CD4-positive, alpha-beta T cell (primary cell): ENCODE measurements around the gene MT1E. TPM values are rescaled to one million over a fixed set of nuclear protein-coding genes. Genes with fewer than 3 reads are reported as not detected.

Experiments used
- ATAC-seq: fragments of 200-7000 bp; cut with Tn5 transposase; one replicate; pipeline ENCODE4 v1.10.0; 2022; ENCODE audit warnings: mild to moderate bottlenecking; ENCODE audit not compliant: poor library complexity
- CTCF ChIA-PET: fragments of 350-600 bp; sonication (Branson Sonifier 250); formaldehyde crosslinking; loops from one replicate; lab custom pipeline; 2021; ENCODE audit warnings: antibody characterized with exemption, inconsistent platforms; lab: Charles Lee
- POLR2A ChIA-PET: fragments of 350-600 bp; sonication (Branson Sonifier 250); formaldehyde crosslinking; loops from one replicate; lab custom pipeline; 2021; ENCODE audit warnings: antibody characterized with exemption, inconsistent platforms; lab: Charles Lee
- DNase-seq, 14 experiments: peaks; one replicate each; pipeline ENCODE4 v3.0.0-alpha.2; 2013 to 2020; ENCODE audit warnings: mixed read lengths in 2 of 14
- H3K27ac ChIP-seq, 2 donors: one replicate each; pipeline versions ENCODE4 v1.5.1 to v1.7.0; 2013; ENCODE audit warnings: low read length in 2 of 2, low read depth in 1 of 2, mild to moderate bottlenecking in 1 of 2
- H3K27me3 ChIP-seq, 2 experiments: 1 replicate in 1 of 2; 2 replicates in 1 of 2; pipeline versions ENCODE4 v1.6.1 to v1.7.0; 2013; ENCODE audit warnings: low read length in 2 of 2, control low read depth in 1 of 2, mild to moderate bottlenecking in 1 of 2, moderate library complexity in 1 of 2; ENCODE audit not compliant: insufficient read depth in 2 of 2, control insufficient read depth in 1 of 2
- H3K36me3 ChIP-seq: one replicate; pipeline ENCODE4 v1.6.1; 2013; ENCODE audit warnings: low read length, control low read depth; ENCODE audit not compliant: insufficient read depth
- H3K4me1 ChIP-seq: one replicate; pipeline ENCODE4 v1.6.1; 2013; ENCODE audit warnings: low read length, control low read depth; ENCODE audit not compliant: insufficient read depth
- H3K4me3 ChIP-seq: one replicate; pipeline ENCODE4 v1.5.1; 2013; ENCODE audit warnings: mild to moderate bottlenecking, low read length, moderate library complexity
- H3K9me3 ChIP-seq, 2 experiments: 1 replicate in 1 of 2; 2 replicates in 1 of 2; pipeline versions ENCODE4 v1.6.1 to v1.7.0; 2013; ENCODE audit warnings: low read length in 2 of 2, mild to moderate bottlenecking in 2 of 2, control low read depth in 1 of 2, moderate library complexity in 1 of 2; ENCODE audit not compliant: control insufficient read depth in 1 of 2, insufficient read depth in 1 of 2
- H3K27ac Mint-ChIP-seq: one replicate; pipeline ENCODE4 v1.8.0; 2020; ENCODE audit warnings: mixed read lengths
- H3K27me3 Mint-ChIP-seq: one replicate; pipeline ENCODE4 v1.8.0; 2021; ENCODE audit warnings: mixed read lengths
- H3K36me3 Mint-ChIP-seq: one replicate; pipeline ENCODE4 v1.8.0; 2021; ENCODE audit warnings: low read depth, mixed read lengths
- H3K4me1 Mint-ChIP-seq: one replicate; pipeline ENCODE4 v1.8.0; 2021; ENCODE audit warnings: low read depth, mixed read lengths
- H3K4me3 Mint-ChIP-seq: one replicate; pipeline ENCODE4 v1.8.0; 2020; ENCODE audit warnings: mild to moderate bottlenecking, mixed read lengths
- H3K9me3 Mint-ChIP-seq: one replicate; pipeline ENCODE4 v1.8.0; 2020; ENCODE audit warnings: mixed read lengths
- CTCF ChIP-seq: fragments of 200-600 bp; IDR thresholded peaks from one replicate; pipeline ENCODE4 v1.8.0; 2022; ENCODE audit warnings: antibody characterized with exemption, mild to moderate bottlenecking
- intact Hi-C, 2 experiments: fragments of 100-400 bp; cut with DNase I in 1 of 2; cut with micrococcal nuclease in 1 of 2; formaldehyde crosslinking; loops; one replicate each; pipeline versions ENCODE4 v1.15.1 to v1.9.0; 2023 to 2025; cut with DNase I, micrococcal nuclease
- total RNA-seq, 174 experiments: library from RNA in 2 of 174; stranded (reverse) in 2 of 174; gene quantifications; one replicate each; pipeline ENCODE4 v1.2.3 and lab custom pipeline; 2021 to 2026

The MT1E gene
- total RNA-seq, 2 experiments from 2014 or later, result 2.5 to 2.9 TPM

DNA sequence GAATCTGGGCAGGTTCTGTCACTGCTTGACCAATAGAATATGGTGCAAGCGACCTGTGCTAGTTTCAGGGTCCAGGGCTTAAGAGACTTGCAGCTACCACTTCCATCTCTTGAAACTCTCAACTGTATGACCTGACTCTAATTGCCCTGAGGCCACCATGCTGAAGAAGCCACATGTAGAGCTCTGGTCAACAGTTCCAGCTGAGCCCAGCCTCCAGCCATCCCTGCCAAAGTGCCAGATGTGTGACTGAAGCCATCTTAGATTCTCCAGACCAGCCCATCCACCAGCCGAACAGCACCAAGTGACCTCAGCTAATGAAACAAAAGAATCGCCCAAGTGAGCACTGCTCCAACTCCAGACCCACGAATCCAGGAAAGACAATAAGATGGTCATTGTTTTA is 20.6 kb upstream of the MT1E start:
- POLR2A ChIA-PET, result interaction anchor here (1.4 to 1.9 kb wide), 2 partner anchors 77 to 97 kb away, joined by 4 to 9 read pairs; partner anchors contain the start of gene MT1X
- no peaks in the 10 kb centered on the region for H3K36me3 Mint-ChIP-seq
- Histone ChIP-seq H3K36me3 (no peaks in the 10 kb centered on the region), H3K4me1 (peaks cover 33% of the 10 kb centered on the region), H3K27me3 (peaks cover 0 to 7% of the 10 kb centered on the region in 2 experiments), H3K9me3 (no peaks in the 10 kb centered on the region), H3K4me3 (no peak overlapping the region), H3K27ac (no peak overlapping the region)
- no peak for ATAC-seq
- H3K4me1 Mint-ChIP-seq, result peaks cover 39% of the 10 kb centered on the region
- no peak for DNase-seq
- intact Hi-C loops, result no loop called here
- H3K9me3 Mint-ChIP-seq, result no peaks in the 10 kb centered on the region
- no peak overlapping the region for H3K4me3 Mint-ChIP-seq
- no peak for TF ChIP-seq CTCF
- no peak overlapping the region for H3K27ac Mint-ChIP-seq
- CTCF ChIA-PET, result interaction anchor here (3.1 kb wide), 1 partner anchor 97 kb away, joined by 13 read pairs; no protein-coding TSS in a partner anchor
- no peaks in the 10 kb centered on the region for H3K27me3 Mint-ChIP-seq

GRCh38 chr16:56605475-56605874 is 20.1 kb upstream of the MT1E start:
- Mint-ChIP-seq H3K4me1 (peaks cover 44% of the 10 kb centered on the region), H3K27ac (peak overlapping the region; percentile 96), H3K9me3 (no peaks in the 10 kb centered on the region), H3K4me3 (no peak overlapping the region), H3K36me3 (no peaks in the 10 kb centered on the region), H3K27me3 (no peaks in the 10 kb centered on the region)
- Histone ChIP-seq H3K4me3 (no peak overlapping the region), H3K27ac (no peak overlapping the region), H3K4me1 (peaks cover 38% of the 10 kb centered on the region), H3K9me3 (no peaks in the 10 kb centered on the region), H3K36me3 (no peaks in the 10 kb centered on the region), H3K27me3 (peaks cover 0 to 7% of the 10 kb centered on the region in 2 experiments)
- ChIA-PET POLR2A (interaction anchor here (1.4 kb wide), 1 partner anchor 77 kb away, joined by 4 read pairs; the partner anchor contains the start of gene MT1X), CTCF (interaction anchor here (3.1 kb wide), 1 partner anchor 96 kb away, joined by 13 read pairs; no protein-coding TSS in a partner anchor)
- DNase-seq (no peak), ATAC-seq (no peak)
- intact Hi-C loops, result no loop called here
- TF ChIP-seq CTCF, result no peak

DNA sequence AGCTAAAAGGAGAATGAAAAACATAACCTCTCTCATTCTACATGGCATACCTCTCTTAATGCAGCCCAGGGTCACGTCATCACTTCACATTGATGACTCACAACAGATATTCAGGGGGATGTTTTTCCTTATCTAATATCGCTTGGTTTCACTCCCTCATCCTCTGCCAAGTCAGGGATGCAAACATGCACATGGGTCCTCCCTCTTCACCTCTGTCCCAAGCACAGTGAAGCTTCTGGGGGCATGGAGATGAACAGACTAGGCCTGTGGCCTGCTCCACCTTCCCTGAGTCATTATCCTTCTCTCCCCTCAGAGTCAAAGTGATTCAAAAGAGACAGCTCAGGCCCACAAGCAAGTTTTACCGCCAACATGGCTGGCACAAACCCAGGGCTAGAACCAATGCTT is 19.5 kb upstream of the MT1E start:
- H3K4me3 Mint-ChIP-seq, result peak overlapping the region; percentile 30
- intact Hi-C loops, result no loop called here
- DNase-seq (no peak), ATAC-seq (no peak)
- ChIA-PET CTCF (interaction anchor here (3.1 kb wide), 1 partner anchor 96 kb away, joined by 13 read pairs; no protein-coding TSS in a partner anchor), POLR2A (interaction anchor here (1.3 to 1.4 kb wide), 2 partner anchors 18 to 76 kb away, joined by 3 to 4 read pairs; partner anchors contain the start of gene MT1X)
- Histone ChIP-seq H3K36me3 (no peaks in the 10 kb centered on the region), H3K4me3 (no peak overlapping the region), H3K9me3 (no peaks in the 10 kb centered on the region), H3K4me1 (peaks cover 44% of the 10 kb centered on the region), H3K27ac (no peak overlapping the region), H3K27me3 (peaks cover 0 to 6% of the 10 kb centered on the region in 2 experiments)
- no peaks in the 10 kb centered on the region for H3K36me3 Mint-ChIP-seq
- H3K9me3 Mint-ChIP-seq, result no peaks in the 10 kb centered on the region
- no peaks in the 10 kb centered on the region for H3K27me3 Mint-ChIP-seq
- H3K4me1 Mint-ChIP-seq, result peaks cover 50% of the 10 kb centered on the region
- peak overlapping the region; percentile 96 for H3K27ac Mint-ChIP-seq
- no peak for TF ChIP-seq CTCF
